Measurements from ENCODE around the gene KIFC3.
"Not testable (repeated sequence)": the region's sequence is repeated elsewhere in the genome, so short reads cannot be mapped to it uniquely, and the experiment has no call there.

Gene KIFC3

GRCh38 chr16:57752581-57753447, 49.5 kb downstream of the KIFC3 start:
- DNase-seq (ENCODE audit: low spot score): no peak

GRCh38 chr16:57752203-57752580, 50.1 kb downstream of the KIFC3 start:
- DNase-seq (ENCODE audit: low spot score): no peak

DNA sequence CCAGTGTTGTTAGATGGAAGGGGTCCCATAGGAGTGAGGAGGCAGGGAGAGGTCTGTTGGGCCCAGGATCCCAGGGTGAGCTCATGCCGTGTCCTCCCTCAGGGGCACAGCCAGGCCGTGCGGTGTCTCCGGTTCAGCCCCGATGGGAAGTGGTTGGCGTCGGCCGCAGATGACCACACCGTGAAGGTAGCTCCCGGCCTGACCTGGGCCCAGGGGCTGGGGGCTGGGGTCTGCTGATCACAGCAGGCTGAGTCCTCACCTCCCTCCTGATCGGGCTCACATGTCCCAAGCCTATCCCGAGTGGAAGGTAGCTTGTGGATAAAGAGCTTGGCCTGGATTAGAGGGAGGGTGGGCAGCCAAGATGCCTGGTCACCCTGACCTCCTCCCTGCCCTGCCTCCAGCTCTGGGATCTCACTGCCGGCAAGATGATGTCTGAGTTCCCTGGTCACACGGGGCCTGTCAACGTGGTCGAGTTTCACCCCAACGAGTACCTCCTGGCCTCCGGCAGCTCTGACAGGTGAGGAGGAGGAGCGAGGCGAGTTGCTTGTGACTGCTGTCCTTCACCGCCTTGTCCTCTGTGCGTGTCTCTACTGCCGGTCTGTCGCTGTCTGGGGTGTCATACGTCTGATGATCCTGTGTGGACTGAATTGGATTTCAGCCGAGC, 50.6 kb downstream of the KIFC3 start:
- no peak for DNase-seq (ENCODE audit: low spot score)

DNA sequence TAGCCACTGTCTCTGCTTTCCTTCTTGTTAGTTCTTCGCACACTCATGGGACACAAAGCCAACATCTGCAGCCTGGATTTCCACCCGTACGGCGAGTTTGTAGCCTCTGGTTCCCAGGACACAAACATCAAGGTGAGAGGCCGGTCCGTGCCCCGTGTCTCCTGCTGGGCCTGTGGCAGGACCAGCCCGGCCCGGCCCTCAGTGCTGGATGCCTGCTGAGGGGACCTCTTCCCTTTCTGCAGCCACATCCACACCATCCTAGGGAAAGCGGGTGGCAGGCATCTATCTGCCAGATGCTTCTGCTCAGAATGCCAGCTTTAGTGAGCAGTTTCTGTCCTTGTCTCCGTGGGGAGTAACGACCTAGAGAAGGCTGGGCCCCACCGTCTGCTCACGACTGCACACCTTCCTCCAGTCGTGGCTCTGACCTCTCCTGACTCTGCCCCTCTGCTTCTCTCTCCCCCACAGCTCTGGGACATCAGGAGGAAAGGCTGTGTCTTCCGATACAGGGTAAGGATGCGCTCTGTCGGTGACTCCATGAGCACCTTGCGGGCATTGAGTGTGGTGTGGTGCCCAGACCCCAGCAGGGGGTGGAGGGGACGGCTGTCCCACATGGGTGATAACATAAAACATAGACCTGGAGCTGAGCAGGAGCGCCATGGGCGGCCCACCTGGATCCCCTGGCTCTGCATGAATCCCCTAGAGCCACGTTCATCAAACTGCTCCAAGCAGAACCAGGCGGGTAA, 51.3 kb downstream of the KIFC3 start:
- no peak for DNase-seq (ENCODE audit: low spot score)

- DNase-seq (ENCODE audit: low spot score): no peak
These were observed 52.3 kb downstream of the KIFC3 start for GRCh38 chr16:57749856-57750452.

DNA sequence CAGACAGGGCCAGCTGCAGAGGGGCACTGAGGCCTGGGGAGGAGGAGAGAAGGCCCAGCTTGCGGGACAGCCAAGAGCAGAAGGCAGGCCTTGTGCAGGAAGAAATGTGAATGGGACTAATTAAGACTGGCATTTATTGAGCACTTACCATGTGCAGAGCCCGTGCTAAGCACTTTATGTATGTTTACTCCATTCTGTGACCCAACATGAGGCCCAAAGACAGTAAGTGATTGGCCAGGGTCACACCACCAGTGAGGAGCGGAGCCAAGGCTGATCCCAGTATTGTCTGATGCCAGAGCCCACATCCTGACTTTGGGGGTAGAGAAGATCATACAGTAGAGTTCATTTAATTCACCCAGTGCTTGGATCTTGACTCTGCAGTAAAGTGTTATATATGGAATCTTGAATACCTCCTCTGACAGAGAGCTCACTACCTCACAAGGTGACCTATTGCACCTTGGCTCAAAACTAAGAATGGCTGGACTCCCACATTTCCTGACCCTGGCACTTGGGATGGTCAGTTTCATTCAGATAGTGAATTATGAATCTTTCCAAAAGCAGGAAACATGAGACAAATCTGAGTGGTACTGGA, 53.1 kb downstream of the KIFC3 start:
- no peak for DNase-seq (ENCODE audit: low spot score)

- no peak for DNase-seq (ENCODE audit: low spot score)
These were observed 53.7 kb downstream of the KIFC3 start for GRCh38 chr16:57748596-57748995.

DNA sequence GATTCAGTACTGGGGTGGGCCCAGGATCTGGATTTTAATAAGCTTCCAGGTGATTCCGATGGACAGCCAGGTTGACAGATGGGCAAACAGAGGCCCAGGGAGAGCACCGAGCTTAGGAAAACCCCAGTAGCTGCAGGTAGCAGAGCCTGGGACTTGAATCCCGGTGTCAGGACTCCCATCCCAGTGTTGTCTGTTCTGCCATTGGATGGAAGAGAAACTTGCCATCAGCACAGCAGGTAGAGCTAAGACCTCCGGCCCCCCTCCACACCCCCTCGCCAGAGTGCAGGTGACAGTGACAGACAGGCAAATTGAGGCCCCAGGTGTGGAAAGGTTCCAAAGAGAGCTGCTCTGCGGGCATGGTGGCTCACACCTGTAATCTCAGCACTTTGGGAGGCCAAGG, 54.3 kb downstream of the KIFC3 start:
- DNase-seq (ENCODE audit: low spot score): no peak

DNA sequence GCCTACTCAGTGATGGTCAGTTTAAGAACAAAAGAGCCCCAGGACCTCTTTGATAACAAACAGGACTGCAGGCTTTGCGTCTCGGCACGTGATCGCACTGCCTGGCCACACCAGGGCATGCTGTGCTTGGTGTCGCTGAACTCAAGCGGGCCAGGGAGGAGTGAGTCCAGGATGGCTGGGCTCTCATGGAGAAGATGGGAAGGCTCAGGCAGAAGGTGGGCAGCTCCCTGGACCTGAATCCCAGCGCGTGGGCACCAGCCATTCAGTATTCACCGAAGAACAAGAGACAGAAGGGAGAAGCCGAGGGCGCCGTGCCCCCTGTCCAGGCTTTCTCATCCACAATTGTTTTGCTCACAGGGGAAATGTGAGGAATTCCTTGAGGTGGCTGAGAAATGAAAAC, 54.8 kb downstream of the KIFC3 start:
- no peak for DNase-seq (ENCODE audit: low spot score)

GRCh38 chr16:57747091-57747490, 55.2 kb downstream of the KIFC3 start:
- no peak for DNase-seq (ENCODE audit: low spot score)

DNA sequence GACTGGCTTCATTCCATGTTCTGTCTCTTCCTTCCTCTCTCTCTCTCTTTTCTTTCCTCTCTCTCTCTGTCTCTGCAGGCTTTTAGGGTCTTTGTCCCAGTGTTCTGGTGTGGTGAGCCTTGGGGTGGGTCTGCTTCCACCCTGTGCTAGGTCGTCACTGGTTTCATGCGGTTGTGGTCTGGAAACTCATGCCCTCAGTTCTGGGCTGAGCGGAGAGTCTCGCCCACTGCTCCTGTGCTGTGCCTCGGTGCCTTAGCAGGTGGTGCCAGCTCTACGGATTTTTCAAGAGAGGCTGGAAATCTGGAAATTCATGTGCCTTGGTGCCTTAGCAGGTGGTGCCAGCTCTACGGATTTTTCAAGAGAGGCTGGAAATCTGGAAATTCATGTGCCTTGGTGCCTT, 56.0 kb downstream of the KIFC3 start:
- not testable (repeated sequence) for DNase-seq (ENCODE audit: low spot score)

- DNase-seq (ENCODE audit: low spot score): no peak
These were observed 56.5 kb downstream of the KIFC3 start for GRCh38 chr16:57745768-57746167.

- no peak for DNase-seq (ENCODE audit: low spot score)
These were observed 57.7 kb downstream of the KIFC3 start for GRCh38 chr16:57744642-57744903.

DNA sequence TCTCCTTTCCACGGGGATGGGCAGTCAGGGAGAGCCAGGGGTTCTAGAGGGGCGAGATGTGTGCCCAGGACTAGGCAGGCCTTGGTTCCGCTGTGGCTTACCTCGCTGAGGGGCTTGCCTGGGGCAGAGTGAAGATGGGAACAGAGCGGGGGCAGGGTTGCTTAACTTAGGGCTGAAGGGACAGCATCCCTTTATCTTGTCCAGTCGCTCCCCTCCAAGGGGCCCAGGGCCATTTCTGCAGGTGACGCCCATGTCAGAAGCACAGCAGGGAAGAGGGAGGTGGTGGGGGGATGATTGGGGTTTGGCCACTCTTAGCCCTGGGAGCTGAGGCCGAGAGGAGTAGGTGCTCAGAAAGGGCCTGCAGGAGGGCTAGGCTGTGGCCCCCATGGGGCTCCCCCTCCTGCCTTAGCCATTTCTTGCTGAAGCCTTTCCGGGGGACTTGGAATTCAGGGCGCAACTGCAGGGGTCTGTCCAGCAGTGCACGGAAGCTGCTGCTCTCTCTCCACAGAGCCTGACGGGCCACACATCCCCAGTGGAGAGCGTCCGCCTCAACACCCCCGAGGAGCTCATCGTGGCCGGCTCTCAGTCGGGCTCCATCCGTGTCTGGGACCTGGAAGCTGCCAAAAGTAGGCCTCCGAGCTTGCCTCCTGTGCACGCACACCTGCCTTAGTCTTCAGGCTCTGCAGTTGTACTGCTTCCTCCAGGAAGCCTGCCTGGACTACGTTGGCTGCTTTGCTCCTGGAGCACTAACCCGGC, 58.2 kb downstream of the KIFC3 start:
- no peak for DNase-seq (ENCODE audit: low spot score)

- DNase-seq (ENCODE audit: low spot score): no peak
These were observed 58.8 kb downstream of the KIFC3 start for GRCh38 chr16:57743458-57743857.

DNA sequence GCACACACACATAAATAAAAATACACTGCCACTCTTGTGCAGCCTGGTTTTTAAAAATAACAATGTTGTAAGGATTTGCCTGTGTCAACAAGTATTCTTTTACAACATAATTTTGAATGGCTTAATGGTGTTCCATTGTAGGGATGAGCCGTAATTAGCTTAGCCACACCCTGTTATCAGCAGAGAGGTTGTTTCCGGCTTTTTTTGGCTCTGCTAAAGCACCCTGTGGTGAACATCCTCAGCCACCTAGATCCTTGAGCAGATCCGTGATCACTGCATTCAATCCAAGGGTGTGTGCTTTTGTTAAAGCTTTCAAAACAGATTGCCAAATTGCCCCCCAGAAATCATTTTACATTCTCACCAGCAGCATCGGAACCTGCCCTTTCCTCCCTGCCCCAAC, 59.7 kb downstream of the KIFC3 start:
- no peak for DNase-seq (ENCODE audit: low spot score)

DNA sequence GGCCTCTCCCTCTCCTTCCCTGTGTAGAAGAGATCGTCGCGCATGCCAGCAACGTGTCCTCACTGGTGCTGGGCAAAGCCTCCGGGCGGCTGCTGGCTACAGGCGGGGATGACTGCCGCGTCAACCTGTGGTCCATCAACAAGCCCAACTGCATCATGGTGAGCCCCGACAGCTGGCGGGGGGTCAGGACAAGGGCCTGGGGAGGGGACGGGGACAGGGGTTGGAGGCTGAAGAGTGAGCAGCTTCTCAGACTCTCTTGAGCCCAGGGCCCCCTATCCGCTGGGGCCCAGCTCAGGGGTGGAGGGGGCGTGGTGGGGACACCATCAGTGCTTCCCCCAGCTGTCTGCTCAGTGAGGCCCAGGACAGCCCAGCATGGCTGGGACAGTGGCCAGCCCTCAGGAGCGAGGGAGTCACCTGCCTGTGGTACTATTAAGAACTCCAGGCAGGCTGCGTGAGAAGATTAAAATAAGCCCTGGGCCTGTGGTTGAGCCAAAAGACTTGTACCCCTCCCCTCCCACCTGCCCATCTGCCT, 60.6 kb downstream of the KIFC3 start:
- no peak for DNase-seq (ENCODE audit: low spot score)

GRCh38 chr16:57740423-57741071, 61.7 kb downstream of the KIFC3 start:
- DNase-seq (ENCODE audit: low spot score): no peak

- no peak for DNase-seq (ENCODE audit: low spot score)
These were observed 62.4 kb downstream of the KIFC3 start for GRCh38 chr16:57739756-57740422.

DNA sequence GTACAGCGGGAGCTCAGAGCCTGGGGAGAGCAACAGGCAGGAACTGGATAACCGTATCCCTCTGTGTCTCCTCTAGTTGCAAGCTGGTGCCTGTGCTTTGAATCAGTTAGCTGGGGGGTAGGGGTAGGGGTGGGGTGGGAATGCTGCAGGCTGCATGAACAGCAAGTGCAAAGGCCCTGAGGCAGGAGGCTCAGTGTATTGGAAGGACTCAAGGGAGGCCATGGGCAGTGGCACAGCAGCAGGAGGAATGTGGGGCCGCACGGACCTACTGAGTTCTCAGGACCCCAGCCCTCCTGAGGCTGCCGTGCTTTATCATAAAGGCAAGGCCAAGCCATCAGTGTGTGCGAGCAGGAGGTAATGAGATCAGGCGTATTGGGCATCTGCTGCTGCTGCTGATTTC, 63.4 kb downstream of the KIFC3 start:
- DNase-seq (ENCODE audit: low spot score): no peak
